Measurements from ENCODE around the gene STX16. TPM values are rescaled to one million over a fixed set of nuclear protein-coding genes. Genes with fewer than 3 reads are reported as not detected.

Gene STX16
- total RNA-seq, 1 donor from 2014 or later: 47.7 TPM

DNA sequence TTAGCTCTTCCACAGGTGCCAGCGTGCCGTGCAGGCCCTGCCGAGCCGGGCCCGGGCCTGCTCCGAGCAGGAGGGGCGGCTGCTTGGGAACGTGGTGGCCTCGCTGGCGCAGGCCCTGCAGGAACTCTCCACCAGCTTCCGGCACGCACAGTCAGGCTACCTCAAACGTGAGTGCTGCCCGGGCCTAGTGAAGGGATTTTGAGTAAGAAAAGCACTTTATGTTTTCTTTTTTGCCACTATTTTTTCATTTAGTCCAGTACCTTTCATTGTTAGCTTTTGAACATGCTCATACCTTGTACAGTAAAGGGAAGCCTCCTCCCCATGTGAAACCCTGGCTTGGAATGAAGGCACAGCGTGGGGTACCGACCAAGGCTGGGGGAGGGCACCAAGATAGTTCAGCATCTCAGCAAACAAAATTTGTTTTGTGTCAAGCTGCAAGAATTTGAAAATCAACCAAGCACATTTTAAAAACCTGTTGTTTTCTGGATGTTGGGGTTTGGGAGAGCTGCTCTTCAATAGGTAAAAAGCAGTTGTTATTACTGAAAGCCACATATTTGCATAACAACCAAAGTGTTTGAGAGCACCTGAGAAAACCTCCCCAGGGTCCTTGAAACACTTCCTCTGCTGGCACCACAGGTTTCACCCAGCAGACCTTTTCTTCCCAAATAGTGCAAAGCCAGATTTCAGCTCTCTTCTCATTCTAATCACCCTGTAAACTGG is 18.4 kb downstream of the STX16 start:
- no peaks in the 10 kb centered on the region for H3K27me3 ChIP-seq (ENCODE audit: control insufficient read depth, insufficient read depth, low read length)
- no peak for FAIRE-seq
- H3K36me3 ChIP-seq (ENCODE audit: control insufficient read depth, insufficient read depth, low read length): peaks cover 14% of the 10 kb centered on the region
- no peak overlapping the region for H3K4me3 ChIP-seq (ENCODE audit: low read depth, low read length)
- DNase-seq (ENCODE audit: low read depth): no peak
- TF ChIP-seq, protein P1, sequence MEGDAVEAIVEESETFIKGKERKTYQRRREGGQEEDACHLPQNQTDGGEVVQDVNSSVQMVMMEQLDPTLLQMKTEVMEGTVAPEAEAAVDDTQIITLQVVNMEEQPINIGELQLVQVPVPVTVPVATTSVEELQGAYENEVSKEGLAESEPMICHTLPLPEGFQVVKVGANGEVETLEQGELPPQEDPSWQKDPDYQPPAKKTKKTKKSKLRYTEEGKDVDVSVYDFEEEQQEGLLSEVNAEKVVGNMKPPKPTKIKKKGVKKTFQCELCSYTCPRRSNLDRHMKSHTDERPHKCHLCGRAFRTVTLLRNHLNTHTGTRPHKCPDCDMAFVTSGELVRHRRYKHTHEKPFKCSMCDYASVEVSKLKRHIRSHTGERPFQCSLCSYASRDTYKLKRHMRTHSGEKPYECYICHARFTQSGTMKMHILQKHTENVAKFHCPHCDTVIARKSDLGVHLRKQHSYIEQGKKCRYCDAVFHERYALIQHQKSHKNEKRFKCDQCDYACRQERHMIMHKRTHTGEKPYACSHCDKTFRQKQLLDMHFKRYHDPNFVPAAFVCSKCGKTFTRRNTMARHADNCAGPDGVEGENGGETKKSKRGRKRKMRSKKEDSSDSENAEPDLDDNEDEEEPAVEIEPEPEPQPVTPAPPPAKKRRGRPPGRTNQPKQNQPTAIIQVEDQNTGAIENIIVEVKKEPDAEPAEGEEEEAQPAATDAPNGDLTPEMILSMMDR (IDR thresholded peaks at IDR 0.05; ENCODE audit: insufficient read depth, low read length, severe bottlenecking): no peak

DNA sequence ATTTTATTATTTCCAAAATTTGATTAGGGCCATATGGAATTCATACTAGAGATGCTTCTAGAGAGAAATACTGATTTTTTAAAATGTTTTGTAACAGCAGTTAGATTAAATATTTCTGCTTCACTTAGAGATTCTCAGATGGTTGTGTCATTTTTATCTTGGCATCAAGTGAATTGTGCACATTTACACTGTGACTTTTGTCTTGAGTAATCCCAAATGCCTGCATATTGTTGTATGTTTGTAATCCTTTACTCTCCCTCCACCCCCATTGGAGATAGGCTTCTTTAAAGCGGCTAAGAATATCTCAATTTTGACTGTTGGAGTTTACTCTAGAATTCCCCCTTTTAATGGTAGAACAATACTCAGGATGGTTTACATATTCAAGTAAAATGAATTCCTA is 19.0 kb downstream of the STX16 start:
- H3K36me3 ChIP-seq (ENCODE audit: control insufficient read depth, insufficient read depth, low read length): peaks cover 17% of the 10 kb centered on the region
- DNase-seq (ENCODE audit: low read depth) (no peak), FAIRE-seq (no peak)
- TF ChIP-seq, protein P1 (IDR thresholded peaks at IDR 0.05; ENCODE audit: insufficient read depth, low read length, severe bottlenecking): no peak
- no peaks in the 10 kb centered on the region for H3K27me3 ChIP-seq (ENCODE audit: control insufficient read depth, insufficient read depth, low read length)
- no peak overlapping the region for H3K4me3 ChIP-seq (ENCODE audit: low read depth, low read length)

DNA sequence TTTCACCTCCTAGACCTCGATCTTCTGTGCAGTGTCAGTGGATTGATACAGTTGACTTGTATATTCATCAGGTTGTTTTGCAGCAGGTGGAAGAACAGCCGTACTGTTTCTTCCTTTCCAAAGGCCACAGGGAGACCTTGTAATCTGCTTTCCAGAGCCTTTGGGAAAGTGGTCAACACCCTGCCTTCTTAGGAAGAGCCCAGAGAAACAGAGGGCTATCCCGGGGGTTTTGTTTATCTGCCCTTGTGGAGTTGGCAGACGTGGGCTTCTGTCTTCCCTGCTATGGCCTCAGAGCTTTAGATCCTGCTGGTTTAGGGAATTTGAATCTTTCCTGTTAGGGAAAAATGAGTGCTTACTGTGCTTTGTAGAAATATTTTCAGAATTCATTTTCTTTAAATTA is 19.6 kb downstream of the STX16 start:
- DNase-seq (ENCODE audit: low read depth) (no peak), FAIRE-seq (no peak)
- H3K27me3 ChIP-seq (ENCODE audit: control insufficient read depth, insufficient read depth, low read length): no peaks in the 10 kb centered on the region
- peaks cover 19% of the 10 kb centered on the region for H3K36me3 ChIP-seq (ENCODE audit: control insufficient read depth, insufficient read depth, low read length)
- H3K4me3 ChIP-seq (ENCODE audit: low read depth, low read length): no peak overlapping the region
- TF ChIP-seq, protein P1 (IDR thresholded peaks at IDR 0.05; ENCODE audit: insufficient read depth, low read length, severe bottlenecking): no peak

DNA sequence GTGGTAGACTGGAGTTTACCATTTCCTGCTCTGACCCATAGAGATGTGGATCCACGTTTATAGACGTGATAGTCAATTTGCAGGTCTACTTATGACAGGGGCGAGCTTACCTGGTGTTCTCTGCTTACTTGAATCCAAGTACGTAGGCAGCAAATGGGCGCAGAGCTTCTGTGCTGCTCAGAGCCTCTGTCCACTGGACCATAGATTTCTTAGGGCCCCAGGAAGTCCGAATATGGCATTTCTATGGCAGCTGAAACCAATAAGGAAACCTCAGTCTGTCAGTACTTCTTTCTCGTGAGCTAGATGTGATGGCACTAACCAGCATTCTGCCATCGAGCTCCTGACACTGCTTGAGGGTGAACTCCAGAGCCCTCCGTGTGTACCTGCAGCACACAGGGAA is 22.0 kb downstream of the STX16 start:
- peaks cover 21% of the 10 kb centered on the region for H3K36me3 ChIP-seq (ENCODE audit: control insufficient read depth, insufficient read depth, low read length)
- FAIRE-seq (no peak), DNase-seq (ENCODE audit: low read depth) (no peak)
- no peak overlapping the region for H3K4me3 ChIP-seq (ENCODE audit: low read depth, low read length)
- TF ChIP-seq, protein P1 (IDR thresholded peaks at IDR 0.05; ENCODE audit: insufficient read depth, low read length, severe bottlenecking): no peak
- H3K27me3 ChIP-seq (ENCODE audit: control insufficient read depth, insufficient read depth, low read length): no peaks in the 10 kb centered on the region

DNA sequence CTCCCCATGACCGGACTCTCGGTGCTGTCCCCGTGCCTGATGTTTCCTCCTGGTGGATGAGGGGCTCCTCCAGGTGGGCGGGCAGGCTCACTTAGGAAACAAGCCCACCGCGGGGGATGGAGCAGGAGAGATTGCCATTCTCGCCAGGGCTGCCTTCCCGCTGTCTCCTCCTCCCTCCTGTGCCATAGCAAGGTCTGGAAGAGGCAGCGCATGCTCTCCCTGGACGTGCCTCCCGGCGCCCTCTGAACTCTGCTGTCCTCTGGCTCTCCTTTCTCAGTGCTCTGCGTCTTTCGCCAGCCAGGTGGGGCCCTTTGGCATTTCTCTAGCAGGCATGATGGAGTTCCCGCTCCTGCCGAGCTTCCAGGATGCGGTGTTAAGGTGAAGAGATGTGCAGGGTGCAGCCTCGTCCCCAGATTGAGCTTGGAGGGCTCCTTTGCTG is 24.1 kb downstream of the STX16 start:
- TF ChIP-seq, protein P1 (IDR thresholded peaks at IDR 0.05; ENCODE audit: insufficient read depth, low read length, severe bottlenecking): no peak
- H3K27me3 ChIP-seq (ENCODE audit: control insufficient read depth, insufficient read depth, low read length): no peaks in the 10 kb centered on the region
- no peak overlapping the region for H3K4me3 ChIP-seq (ENCODE audit: low read depth, low read length)
- FAIRE-seq (no peak), DNase-seq (ENCODE audit: low read depth) (no peak)
- peaks cover 22% of the 10 kb centered on the region for H3K36me3 ChIP-seq (ENCODE audit: control insufficient read depth, insufficient read depth, low read length)

DNA sequence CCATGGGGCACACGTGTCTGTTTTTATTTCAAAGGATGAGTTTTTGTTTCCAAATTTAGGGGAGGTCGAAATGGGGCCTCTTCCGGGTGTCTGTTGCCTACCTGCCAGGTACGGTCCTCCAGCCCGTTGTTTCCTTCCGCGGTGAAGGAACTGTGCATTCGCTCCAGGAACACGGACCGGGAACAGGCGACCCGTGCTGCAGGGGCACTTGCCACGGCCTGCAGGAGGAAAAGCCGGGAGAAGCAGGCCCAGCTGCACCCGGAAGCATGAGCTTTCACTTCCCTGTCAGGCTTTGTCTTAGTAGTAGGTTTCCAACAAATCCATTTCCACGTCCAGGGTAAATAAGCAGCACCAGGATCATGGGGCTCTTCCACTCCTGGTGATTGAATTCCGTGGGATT is 24.6 kb downstream of the STX16 start:
- FAIRE-seq: no peak
- DNase-seq (ENCODE audit: low read depth): no peak
- no peak overlapping the region for H3K4me3 ChIP-seq (ENCODE audit: low read depth, low read length)
- peaks cover 19% of the 10 kb centered on the region for H3K36me3 ChIP-seq (ENCODE audit: control insufficient read depth, insufficient read depth, low read length)
- TF ChIP-seq, protein P1 (IDR thresholded peaks at IDR 0.05; ENCODE audit: insufficient read depth, low read length, severe bottlenecking): no peak
- no peaks in the 10 kb centered on the region for H3K27me3 ChIP-seq (ENCODE audit: control insufficient read depth, insufficient read depth, low read length)
